Measurements from ENCODE around the gene ALDH7A1.

ALDH7A1 gene

GRCh38 chr5:126503602-126504104 is 91.4 kb downstream of the ALDH7A1 start:
- DNase-seq, result no peak

GRCh38 chr5:126501448-126501847 is 93.6 kb downstream of the ALDH7A1 start:
- DNase-seq, result no peak

GRCh38 chr5:126499853-126500342 is 95.1 kb downstream of the ALDH7A1 start:
- DNase-seq, result no peak

GRCh38 chr5:126499278-126499677 is 95.7 kb downstream of the ALDH7A1 start:
- no peak for DNase-seq

GRCh38 chr5:126497506-126497905 is 97.5 kb downstream of the ALDH7A1 start:
- DNase-seq, result no peak

GRCh38 chr5:126494393-126494792 is 100.6 kb downstream of the ALDH7A1 start:
- DNase-seq, result no peak

GRCh38 chr5:126492939-126493338 is 102.1 kb downstream of the ALDH7A1 start:
- DNase-seq, result no peak

GRCh38 chr5:126490167-126490940 is 104.7 kb downstream of the ALDH7A1 start:
- no peak for DNase-seq

- no peak for DNase-seq
These were observed 106.5 kb downstream of the ALDH7A1 start for GRCh38 chr5:126488443-126489065.

GRCh38 chr5:126487596-126487995 is 107.4 kb downstream of the ALDH7A1 start:
- no peak for DNase-seq

GRCh38 chr5:126486332-126486731 is 108.7 kb downstream of the ALDH7A1 start:
- DNase-seq, result no peak

- no peak for DNase-seq
These were observed 110.8 kb downstream of the ALDH7A1 start for GRCh38 chr5:126484253-126484652.

- no peak for DNase-seq
These were observed 111.9 kb downstream of the ALDH7A1 start for GRCh38 chr5:126483156-126483555.

GRCh38 chr5:126482591-126482990 is 112.4 kb downstream of the ALDH7A1 start:
- no peak for DNase-seq

- no peak for DNase-seq
These were observed 113.8 kb downstream of the ALDH7A1 start for GRCh38 chr5:126481243-126481642.
